Neutrophil (primary cell): ENCODE measurements around the gene LBH.

Experiments used
- H3K27ac ChIP-seq: fragments of 200-600 bp; sonication (generic); 2 replicates; pipeline ENCODE4 v1.5.1; 2016; ENCODE audit warnings: mild to moderate bottlenecking, moderate library complexity
- H3K27me3 ChIP-seq: fragments of 200-600 bp; sonication (generic); 2 replicates; pipeline ENCODE4 v1.6.0; 2016; ENCODE audit warnings: mild to moderate bottlenecking
- H3K36me3 ChIP-seq: fragments of 200-600 bp; sonication (generic); 2 replicates; pipeline ENCODE4 v1.5.1; 2017
- H3K4me1 ChIP-seq, 2 experiments: fragments of 200-600 bp in 1 of 2; sonication (generic) in 1 of 2; 1 replicate in 1 of 2; 2 replicates in 1 of 2; pipeline versions ENCODE4 v1.5.1 to v1.6.1; 2013 to 2016; ENCODE audit warnings: low read depth in 1 of 2, low read length in 1 of 2, mild to moderate bottlenecking in 1 of 2, moderate library complexity in 1 of 2; ENCODE audit not compliant: control insufficient read depth in 1 of 2, insufficient read depth in 1 of 2
- H3K4me3 ChIP-seq, 2 experiments: fragments of 200-600 bp in 1 of 2; sonication (generic) in 1 of 2; 1 replicate in 1 of 2; 2 replicates in 1 of 2; pipeline ENCODE4 v1.5.1; 2013 to 2016; ENCODE audit warnings: low read depth in 1 of 2, low read length in 1 of 2, mild to moderate bottlenecking in 1 of 2, moderate library complexity in 1 of 2
- H3K9me3 ChIP-seq: fragments of 200-600 bp; sonication (generic); 2 replicates; pipeline ENCODE4 v1.5.1; 2016
- TF ChIP-seq, protein P1 (sequence below): fragments of 200-600 bp; sonication (generic); IDR thresholded peaks from 2 replicates; pipeline ENCODE4 v1.5.1; 2016; ENCODE audit warnings: antibody characterized with exemption

LBH gene

GRCh38 chr2:30216157-30216556, 15.2 kb upstream of the LBH start:
- H3K4me1 ChIP-seq = peaks cover 1 to 2% of the 10 kb centered on the region in 2 experiments
- TF ChIP-seq, protein P1, sequence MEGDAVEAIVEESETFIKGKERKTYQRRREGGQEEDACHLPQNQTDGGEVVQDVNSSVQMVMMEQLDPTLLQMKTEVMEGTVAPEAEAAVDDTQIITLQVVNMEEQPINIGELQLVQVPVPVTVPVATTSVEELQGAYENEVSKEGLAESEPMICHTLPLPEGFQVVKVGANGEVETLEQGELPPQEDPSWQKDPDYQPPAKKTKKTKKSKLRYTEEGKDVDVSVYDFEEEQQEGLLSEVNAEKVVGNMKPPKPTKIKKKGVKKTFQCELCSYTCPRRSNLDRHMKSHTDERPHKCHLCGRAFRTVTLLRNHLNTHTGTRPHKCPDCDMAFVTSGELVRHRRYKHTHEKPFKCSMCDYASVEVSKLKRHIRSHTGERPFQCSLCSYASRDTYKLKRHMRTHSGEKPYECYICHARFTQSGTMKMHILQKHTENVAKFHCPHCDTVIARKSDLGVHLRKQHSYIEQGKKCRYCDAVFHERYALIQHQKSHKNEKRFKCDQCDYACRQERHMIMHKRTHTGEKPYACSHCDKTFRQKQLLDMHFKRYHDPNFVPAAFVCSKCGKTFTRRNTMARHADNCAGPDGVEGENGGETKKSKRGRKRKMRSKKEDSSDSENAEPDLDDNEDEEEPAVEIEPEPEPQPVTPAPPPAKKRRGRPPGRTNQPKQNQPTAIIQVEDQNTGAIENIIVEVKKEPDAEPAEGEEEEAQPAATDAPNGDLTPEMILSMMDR = no peak
- H3K27me3 ChIP-seq = no peaks in the 10 kb centered on the region
- no peaks in the 10 kb centered on the region for H3K36me3 ChIP-seq
- H3K9me3 ChIP-seq = no peaks in the 10 kb centered on the region
- H3K27ac ChIP-seq = no peak overlapping the region
- no peak overlapping the region for H3K4me3 ChIP-seq

- H3K36me3 ChIP-seq = no peaks in the 10 kb centered on the region
- no peaks in the 10 kb centered on the region for H3K27me3 ChIP-seq
- H3K4me1 ChIP-seq = peaks cover 17 to 18% of the 10 kb centered on the region in 2 experiments
- TF ChIP-seq, protein P1 = no peak
- no peaks in the 10 kb centered on the region for H3K9me3 ChIP-seq
- no peak overlapping the region for H3K27ac ChIP-seq
- H3K4me3 ChIP-seq = no peak overlapping the region
Measured at GRCh38 chr2:30217644-30218337, 13.5 kb upstream of the LBH start.

DNA sequence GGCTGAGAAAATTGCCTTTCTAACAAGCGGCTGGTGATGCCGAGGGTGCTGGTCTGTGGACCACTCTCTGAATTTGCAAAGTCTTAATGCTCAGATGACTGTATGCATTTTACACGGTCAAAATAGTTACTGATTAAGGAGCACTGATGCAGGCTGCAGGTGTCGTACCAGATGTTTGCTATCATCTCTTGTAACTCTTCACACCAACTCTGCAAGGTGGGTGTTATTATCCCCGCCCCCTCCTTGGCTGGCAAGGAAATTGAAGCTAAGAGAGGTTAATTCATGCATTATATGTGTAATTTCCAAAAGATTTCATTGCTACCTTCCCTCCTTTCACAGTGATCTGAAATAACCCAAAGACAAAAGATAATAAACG, 13.0 kb upstream of the LBH start:
- no peak overlapping the region for H3K4me3 ChIP-seq
- H3K27me3 ChIP-seq = no peaks in the 10 kb centered on the region
- TF ChIP-seq, protein P1 = no peak
- H3K27ac ChIP-seq = no peak overlapping the region
- peaks cover 23% of the 10 kb centered on the region in 2 experiments for H3K4me1 ChIP-seq
- H3K36me3 ChIP-seq = no peaks in the 10 kb centered on the region
- no peaks in the 10 kb centered on the region for H3K9me3 ChIP-seq

GRCh38 chr2:30218814-30219213, 12.5 kb upstream of the LBH start:
- H3K4me3 ChIP-seq = no peak overlapping the region
- TF ChIP-seq, protein P1 = no peak
- no peaks in the 10 kb centered on the region for H3K9me3 ChIP-seq
- H3K27ac ChIP-seq = no peak overlapping the region
- no peaks in the 10 kb centered on the region for H3K27me3 ChIP-seq
- peaks cover 28% of the 10 kb centered on the region in 2 experiments for H3K4me1 ChIP-seq
- no peaks in the 10 kb centered on the region for H3K36me3 ChIP-seq

GRCh38 chr2:30219886-30220875, 11.2 kb upstream of the LBH start:
- Histone ChIP-seq H3K27ac (no peak overlapping the region), H3K4me3 (no peak overlapping the region), H3K9me3 (no peaks in the 10 kb centered on the region), H3K27me3 (no peaks in the 10 kb centered on the region), H3K36me3 (no peaks in the 10 kb centered on the region), H3K4me1 (peaks cover 40 to 41% of the 10 kb centered on the region in 2 experiments)
- TF ChIP-seq, protein P1 = no peak
